ENCODE measurements around the gene TSPAN17.

The TSPAN17 gene

DNA sequence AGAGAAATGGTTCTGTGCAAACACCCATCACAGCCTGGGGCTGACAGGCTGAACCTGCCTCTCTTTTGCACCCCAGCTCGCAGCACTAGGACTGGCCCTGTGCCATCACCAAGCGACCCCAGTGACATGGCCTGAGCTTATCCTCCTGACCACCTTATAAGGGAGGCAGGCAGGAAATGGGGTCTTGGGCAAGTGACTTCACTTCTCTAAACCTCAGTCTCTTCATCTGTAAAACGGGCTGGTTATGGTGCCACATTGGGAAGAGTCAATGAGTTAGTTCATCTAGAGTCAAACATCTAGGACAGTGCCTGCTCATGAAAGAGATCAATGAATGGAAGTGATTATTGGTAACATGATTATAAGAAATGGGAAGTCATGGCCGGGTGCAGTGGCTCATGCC is 23.1 kb upstream of the TSPAN17 start:
- DNase-seq: no peak

DNA sequence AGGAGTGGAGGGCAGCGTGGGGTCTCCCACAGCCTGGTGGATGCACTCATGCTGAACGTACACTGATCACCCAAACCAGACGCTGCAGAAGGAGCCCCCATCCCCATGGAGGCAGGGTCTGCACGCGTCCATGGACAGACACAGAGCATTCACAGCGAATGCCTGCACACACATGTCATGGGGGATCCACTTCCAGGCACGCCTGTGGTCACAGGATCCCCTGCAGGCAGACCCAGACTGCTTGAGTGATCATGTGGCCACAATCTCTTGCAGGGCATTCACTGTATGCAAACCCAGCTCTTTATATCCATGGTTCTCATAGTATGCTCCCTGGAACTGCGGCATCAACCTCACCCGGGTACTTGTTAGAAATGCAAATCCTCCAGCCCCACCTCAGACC is 22.3 kb upstream of the TSPAN17 start:
- DNase-seq: no peak

DNA sequence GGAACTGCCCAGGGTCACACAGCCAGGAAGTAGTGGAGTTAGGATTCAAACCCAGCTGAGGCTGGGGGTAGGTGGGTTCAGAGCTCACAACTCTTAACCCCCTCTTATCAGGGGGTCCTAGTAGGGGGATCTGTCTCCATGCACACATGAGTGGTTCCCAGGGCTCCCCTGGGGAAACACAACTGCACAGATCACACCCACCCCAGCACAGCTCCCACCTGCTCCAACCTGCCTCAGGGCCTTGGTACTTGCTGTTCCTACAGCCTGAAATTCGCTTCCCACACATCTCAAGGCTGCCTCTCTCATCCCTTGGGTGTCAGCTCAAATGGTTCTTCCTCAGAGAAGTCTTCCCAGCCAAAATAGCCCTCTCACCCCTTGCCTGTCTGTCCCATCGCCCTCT is 21.8 kb upstream of the TSPAN17 start:
- DNase-seq: no peak

DNA sequence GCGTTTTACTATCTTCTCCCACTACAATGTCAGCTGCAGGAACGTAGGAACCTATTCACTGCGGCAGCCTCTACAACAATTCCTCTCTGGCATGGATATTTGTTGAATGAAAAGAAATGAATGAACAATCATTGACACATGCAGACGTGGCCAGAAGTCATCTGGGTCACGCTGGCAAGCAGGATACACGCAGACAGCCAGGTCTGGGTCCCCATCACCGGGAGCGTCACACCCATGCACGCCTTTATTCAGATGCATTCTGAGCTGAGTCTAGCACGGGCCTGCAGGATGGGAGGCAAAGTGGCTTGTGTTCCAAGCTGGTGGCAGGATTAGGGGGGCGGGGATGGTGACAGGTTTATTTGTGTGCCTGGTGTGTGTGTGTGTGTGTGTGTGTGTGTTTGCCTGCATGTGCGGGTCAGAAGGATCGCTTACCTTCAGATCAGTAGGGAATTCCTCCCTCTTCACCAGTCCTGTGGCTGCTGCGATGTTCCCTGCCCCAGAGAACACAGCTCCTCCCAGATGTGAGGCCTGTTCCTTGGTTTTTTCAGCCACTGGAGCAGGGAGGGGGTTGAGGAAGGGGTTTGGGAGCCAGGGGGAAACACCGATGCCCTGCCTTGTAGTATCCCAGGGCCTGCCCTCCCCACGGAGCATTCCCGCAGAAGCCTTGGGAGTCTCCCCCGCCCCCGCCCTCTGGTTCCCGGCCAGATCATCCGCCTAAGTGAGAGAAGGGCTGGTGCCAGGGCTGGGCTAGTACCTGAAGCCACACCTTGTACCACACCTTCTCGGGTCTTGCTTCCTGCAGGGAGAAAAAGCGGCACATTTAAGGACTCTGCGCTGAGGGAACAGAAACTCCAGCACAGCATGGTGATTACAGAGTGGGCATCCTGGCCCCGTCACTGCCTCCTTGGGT is 21.1 kb upstream of the TSPAN17 start:
- DNase-seq: no peak

DNA sequence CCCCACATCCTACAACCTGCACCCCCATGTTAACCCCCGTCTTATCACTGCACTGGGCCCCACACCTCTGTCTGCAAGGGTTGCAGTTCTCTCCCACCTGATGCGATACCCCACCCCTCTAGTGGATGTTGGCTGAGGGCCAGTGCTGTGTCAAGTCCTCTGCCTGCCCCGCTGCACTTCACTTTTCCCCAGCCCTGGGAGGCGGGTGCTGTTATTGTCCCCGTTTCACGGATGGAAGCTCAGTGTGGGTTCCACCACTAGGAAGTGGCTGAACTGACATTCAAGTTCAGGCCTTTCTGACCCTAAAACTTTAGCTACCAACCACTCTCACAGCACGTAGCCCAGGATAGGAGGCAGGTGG is 20.4 kb upstream of the TSPAN17 start:
- no peak for DNase-seq

DNA sequence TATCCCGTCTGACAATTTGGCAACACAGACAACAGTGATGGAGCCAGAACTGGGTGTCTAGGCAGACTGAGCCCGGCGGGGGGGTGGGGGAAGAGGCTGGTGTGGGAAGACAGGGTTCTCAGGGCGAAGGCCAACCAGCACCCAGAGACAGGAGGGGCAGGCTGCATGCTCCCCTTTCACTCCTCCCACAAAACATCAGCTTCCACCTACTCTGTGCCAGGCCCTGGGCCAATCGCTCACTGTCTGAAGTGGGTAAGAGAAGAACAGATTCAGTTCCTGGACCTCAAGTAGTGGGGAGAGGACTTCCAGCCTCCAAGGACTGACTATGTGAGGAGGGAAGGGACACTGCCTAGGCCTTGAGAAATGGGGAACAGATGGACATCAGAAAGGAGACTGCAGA is 19.7 kb upstream of the TSPAN17 start:
- no peak for DNase-seq

DNA sequence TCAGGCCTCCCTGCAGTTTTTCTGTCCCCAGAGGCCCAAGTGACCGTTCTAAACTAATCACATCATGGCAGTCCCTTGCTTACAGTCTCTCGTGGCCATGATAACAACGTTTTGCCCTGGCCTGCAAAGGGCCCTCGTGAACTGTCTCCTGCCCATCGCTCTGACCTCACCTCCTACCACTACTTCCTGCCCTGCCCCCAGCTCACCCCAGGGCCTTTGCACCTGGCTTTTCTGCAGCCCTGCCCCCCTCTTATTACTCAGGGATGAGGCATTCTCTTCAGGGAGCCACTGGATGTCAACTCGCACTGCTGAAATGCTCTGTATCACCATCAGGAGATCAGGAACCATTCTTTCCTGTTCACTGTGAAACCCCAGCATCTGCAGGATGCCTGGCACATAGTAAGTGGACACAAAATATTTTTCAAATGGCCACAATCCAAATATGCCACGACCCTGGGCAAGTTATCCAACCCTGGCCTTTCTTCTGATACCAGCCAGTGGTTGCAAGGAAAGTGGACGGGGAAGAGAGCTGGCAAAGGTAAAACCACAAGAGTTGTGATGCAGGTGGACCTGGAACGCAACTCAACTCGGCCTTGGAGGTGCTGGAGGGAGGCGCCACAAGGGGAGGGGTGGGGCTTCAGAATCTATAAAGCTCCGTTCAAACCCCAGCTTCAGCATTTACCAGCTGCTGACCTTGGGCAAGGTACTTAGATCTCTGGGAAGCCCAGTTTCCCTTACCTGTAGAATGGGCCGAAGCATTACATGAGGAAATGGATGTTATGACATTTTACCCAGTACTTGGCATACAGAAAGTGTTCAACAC is 18.7 kb upstream of the TSPAN17 start:
- no peak for DNase-seq

DNA sequence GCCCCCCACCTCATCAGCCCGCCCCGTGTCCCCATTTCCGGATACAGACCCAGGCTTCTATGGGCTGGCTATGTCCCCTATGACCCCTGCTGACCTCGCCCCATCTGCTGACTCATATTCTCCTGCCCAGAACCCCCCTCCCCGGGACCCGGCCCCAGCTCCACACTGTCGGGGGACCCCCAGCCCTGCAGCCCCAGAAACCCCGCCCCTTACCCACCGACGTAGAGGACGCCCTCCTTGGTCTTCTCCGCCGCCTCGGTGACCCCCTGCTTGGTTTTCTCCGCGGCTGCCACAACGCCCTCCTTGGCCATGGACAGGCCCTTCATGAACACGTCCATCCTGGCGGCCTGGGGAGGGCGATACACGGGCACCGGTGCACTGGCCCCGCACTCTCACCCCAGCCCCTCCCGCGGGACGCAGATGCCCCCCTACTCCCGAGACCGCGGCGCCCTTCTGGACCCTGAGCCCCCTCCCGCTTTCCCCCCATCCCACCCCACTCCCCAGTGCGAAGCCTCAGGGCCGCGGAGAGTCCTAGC is 17.9 kb upstream of the TSPAN17 start:
- no peak for DNase-seq

DNA sequence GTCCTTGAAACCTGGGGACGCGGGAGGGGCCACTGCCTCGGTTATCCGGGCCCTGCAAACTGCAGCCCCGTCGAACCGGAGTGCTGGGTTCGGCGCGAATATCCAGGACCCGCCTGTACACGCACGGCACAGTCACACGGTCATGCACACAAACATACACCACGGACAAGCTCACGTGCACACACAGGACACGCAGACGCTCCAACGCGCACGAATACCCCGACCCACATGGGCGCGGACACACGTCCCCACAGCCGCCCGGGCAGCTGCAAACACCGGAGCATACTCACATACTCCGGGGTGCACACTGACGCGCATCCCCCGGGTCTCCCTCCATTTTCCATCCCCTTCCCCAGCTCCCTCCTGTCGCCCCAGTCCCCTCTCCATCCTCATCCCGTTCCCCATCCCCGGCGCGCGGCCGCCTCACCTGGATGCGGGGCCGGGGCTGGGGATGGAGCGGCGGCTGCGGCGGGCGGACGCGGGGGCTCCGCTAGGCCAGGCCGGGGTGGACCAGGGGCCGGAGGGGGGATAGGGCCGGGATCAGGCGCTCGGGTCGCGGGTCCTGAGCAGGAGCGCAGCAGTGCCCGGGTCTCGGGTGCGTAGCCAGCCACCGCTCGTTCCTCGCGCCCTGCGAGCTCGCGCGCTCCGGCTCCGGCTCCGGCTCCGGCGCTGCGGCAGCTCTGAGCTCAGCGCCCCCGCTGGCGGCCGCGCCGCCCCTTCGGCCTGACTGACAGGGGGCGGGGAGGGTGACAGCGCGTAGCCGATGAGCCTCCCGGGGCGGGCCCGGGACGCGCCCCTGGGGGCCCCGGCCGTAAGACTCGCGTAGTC is 17.2 kb upstream of the TSPAN17 start, which contains the start of the genes EIF4E1B and SNCB:
TSS of gene EIF4E1B (plus strand) at position 823 of the 828 bp plus-strand sequence. CDS start 12,113 bp downstream, outside the sequence.
TSS of gene SNCB (minus strand) at position 682 of the 828 bp plus-strand sequence. CDS start 880 bp downstream, outside the sequence.
- DNase-seq: peak; percentile 22

DNA sequence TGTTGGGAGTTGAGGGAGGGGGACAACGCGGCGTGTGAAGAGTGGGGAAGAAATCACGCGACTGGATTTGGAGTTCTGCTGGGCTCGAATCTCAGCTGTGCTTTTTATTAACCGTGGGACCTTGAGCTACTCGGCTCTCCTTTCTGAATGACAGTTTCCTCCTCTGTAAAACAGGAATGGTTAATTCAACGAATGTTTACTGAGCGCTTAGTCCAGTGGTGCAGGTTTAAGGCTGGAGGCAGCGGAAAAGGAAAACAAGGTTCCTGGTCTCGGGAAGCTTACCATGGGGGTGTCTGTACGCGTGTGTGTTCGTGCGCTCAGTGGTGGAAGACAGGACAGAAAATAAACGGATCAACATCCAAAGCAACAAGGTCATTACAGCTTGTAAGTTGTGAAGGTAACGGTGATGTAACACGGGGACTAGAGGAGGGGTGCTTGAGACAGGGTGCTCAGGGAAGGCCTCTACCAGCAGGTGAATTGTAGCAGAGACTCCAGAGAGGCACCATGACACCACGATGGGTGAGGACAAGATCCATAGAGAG is 16.5 kb upstream of the TSPAN17 start:
- DNase-seq: no peak

DNA sequence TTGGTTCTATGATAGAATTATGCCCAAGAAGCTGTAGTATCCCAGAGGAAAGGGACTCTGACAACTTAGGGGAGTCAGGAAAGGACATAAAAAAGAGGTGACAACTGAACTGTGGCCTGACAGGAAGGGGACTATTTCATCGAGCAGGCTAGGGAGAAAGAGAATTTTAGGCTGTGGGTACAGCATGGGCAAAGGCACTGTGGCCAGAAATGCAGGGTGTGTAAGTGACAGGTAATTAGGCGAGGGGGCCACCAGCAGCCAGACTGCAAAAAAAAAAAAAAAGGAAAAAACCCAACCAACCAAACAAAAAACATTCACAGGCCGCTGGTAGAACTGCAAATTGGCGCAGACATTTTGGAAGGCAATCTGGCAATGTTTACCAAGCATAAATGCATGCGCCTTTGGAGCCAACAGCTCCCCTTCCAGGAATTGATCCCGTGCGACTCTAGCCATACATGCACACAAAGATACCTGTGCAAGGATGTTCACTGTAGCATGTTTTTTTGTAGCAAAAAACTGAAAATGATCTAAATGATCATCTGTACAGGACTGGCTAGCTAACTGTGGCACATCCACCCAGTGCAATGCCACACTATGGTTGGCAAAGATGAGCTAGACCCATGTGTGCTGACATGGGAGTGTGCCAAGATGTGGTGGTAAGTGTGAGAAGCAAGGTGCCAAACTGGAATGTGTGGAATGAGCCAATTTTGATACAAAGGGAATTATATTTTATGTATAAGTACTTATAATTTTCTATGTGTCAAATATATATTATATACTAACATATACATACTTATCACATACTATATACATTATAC is 15.7 kb upstream of the TSPAN17 start:
- DNase-seq: no peak

DNA sequence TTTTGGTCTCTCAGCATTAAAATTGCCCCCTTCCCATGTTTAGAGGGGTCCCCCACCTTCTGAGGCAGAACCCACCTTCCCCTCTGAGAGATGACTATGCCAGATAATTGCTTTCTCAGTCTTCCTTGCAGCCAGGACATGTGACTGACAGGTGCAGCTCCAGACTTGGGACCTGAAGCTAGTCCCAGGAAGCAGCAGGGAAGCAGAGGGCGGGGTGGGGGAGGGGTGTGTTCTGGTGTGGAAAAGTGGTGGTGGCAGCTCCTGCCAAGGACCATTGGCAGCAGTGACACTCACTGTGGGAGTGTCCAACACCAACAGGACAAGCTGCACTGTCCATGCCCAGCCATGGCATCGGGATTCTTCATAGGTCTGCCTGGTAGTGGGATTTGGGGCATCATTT is 14.5 kb upstream of the TSPAN17 start:
- DNase-seq: no peak

DNA sequence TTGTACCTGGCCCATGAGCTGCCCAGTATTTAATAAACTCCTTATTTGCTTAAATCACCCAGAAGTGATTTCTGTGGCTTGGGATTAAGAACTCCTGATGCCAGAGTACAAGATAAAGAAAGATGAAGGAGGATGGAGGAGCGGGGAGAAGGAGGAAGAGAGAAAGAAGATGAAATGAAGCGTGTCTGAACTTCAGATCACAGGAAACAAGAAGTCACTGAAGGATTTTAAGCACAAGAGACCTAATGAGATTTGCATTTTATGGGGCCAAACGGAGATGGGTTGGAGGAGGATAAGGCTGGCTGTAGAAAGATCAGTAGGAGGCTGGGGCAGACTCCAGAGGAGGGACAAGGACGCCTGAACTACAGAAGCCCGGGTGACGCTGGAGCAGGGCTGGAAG is 13.7 kb upstream of the TSPAN17 start:
- DNase-seq: no peak

DNA sequence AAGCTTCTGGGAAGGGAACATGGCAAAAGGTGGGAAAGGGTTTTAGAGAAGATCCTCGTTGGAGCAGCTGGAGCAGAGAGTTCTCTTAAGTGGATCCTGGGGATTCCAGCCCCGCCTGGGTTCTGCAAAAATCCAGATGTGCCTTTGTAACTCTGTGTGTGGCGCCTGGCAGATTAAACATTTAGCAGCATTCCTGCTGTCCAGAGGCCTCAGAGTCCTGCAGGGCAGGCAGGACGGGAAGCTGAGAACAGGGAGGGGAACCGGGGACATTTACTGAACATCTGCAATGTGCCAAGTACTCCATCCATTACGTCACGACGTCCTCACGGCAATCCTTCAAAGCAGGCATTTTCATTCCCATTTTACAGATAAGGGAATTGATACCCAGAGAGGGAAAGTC is 10.9 kb upstream of the TSPAN17 start:
- no peak for DNase-seq

DNA sequence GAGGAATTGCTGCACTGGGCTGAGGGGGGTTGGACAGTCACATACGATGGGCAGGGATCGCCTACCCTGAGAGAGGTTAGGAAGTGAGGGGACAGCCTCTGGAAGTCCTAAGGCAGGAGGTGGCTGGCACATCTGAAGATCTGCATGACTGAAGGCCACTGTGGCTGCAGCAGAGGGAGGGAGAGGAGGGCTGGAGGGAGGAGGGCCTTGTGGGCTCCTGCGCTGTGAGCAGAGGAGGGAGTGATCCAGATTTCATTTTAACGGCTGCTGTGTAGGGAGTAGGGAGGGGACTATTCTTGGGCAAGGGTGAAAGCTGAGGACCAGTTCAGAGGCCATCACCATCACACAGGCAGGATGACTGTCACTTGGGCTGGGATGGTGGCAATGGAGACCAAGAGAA is 9.7 kb upstream of the TSPAN17 start:
- DNase-seq: no peak

DNA sequence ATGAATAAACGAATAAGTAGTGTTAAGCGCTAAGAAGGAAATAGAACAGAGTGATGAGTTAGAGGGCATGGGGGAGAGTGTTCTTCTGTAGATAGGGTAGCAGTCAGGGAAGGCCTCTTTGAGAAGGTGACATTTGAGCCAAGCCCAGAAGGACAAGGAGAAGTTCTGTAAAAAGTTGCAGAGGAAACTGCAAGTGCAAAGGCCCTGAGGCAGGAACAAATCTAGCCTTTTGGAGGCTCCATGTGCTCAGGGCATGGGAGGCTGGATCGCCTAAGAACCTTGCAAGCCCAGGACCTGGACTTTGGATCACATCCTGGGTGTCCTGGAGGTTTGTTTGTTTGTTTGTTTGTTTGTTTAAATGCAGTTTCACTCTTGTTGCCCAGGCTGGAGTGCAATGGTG is 8.8 kb upstream of the TSPAN17 start:
- no peak for DNase-seq

DNA sequence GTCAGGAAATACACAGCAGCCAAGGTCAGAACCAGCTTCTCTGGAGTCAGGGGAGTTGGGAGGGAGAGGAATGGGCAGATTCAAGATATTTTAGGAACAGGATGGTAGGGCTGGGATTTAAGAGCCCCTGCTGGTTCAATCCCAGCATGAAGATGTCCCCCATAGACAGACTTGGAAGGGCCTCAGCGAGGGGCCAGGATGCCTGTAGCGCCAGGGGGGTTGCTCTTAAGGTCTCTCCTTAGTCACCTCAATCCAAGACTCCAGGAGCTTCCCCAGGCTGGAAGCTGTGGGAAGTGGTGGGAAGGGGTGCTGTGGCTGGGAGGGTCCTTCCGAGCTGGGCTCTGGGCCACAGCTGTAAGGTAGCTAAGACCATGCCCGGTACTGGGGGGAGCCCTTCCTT is 8.1 kb upstream of the TSPAN17 start:
- DNase-seq: no peak

DNA sequence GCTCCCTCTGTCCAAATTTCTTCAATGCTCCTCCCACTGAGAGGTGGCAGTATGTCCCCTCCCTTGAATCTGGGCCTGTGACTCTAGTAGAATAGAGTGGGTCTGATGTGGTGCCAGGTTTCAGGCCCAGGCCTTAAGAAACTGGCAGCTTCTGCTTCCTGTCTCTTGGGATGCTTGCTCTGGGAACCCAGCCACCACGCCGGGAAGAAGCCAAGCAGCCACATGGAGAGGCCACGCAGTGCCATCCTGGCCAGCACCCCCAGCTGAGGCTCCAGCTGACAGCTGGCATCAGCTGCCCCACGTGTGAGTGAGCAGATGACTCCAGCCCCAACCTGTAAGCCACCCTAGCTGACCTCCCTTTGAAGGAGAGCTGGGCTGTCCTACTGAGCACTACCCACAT is 7.3 kb upstream of the TSPAN17 start:
- no peak for DNase-seq

DNA sequence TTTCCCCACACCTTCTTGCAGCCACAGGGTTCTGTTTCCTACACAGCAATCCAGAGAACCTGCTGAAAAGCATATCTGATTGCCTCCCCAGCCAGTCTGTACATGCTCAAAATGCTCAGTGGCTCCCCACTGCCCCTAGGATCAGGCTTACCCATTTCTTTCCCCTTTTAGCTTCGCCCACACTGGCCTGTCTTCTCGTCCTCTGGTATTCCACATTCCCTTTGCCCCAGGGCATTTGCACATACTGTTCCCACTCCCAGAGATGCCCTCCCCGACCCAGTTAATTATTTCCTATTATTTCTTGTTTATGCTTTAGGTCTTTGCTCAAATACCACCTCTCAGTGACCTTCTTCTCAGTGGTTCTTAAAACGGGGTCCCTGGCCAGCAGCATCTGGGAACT is 6.7 kb upstream of the TSPAN17 start:
- DNase-seq: no peak

DNA sequence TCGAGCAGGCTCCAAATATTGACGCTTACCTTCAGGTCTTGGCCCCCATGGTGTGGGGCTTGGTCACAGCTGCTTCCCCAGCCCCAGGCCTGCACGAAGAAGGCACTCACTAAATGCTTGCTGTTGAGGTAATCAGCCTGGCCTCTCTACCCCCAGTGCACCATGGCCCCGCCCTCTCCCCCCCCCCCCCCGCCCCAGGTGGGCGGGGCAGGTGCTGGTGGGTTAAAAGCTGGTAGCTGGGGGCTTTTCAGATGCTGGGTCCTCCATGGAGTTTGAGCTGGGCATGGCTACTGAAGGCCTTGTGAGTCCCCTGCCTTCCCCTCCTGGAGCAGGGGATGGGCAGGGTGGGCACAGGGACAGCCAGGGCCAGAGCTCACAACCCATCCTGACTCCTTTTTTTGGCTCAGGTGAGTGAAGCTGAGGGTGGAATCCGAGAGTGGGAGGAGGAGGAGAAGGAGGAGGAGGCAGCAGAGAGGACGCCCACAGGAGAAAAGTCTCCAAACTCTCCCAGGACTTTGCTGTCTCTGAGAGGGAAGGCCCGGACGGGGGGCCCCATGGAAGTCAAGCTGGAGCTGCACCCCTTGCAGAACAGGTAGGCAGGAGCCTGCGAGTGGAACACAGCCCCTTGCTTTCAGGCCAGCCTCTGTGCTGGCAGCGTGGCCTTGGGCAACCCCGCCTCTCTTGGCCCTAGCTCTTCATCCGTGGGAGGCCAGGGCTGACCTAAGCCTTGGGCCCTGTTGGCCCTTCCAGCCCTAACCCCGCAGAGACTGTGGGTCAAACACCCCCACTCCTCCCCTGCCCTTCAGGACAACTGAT is 4.4 kb upstream of the TSPAN17 start:
- no peak for DNase-seq

Measured in activated CD4-positive, alpha-beta T cell treated with anti-CD3 and anti-CD28 coated beads for 1 hour (primary cell).